ENCODE results near the gene DIAPH3.

DNA sequence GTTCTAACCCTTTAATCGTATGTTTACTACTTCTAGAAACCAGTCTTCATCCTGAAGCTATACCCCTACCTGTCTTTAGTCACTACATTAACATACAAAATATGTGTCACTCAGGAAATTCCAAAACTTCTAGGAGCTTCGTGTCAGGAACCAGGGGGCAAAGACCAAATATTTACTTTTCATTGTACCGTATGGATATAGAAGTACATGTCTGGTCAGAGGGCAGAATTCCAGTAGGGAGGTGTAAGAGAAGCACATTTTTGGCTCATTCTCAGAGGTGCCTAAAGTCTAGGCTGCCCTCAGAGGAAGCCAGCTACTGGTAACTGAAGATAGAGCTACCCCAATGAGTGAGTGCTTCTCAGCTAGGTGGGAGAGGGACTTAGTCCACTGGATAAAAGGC is 320.7 kb downstream of the DIAPH3 start:
- TF ChIP-seq, protein P1, sequence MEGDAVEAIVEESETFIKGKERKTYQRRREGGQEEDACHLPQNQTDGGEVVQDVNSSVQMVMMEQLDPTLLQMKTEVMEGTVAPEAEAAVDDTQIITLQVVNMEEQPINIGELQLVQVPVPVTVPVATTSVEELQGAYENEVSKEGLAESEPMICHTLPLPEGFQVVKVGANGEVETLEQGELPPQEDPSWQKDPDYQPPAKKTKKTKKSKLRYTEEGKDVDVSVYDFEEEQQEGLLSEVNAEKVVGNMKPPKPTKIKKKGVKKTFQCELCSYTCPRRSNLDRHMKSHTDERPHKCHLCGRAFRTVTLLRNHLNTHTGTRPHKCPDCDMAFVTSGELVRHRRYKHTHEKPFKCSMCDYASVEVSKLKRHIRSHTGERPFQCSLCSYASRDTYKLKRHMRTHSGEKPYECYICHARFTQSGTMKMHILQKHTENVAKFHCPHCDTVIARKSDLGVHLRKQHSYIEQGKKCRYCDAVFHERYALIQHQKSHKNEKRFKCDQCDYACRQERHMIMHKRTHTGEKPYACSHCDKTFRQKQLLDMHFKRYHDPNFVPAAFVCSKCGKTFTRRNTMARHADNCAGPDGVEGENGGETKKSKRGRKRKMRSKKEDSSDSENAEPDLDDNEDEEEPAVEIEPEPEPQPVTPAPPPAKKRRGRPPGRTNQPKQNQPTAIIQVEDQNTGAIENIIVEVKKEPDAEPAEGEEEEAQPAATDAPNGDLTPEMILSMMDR (IDR thresholded peaks at IDR 0.05 in 8 of 11, conservative IDR thresholded peaks at IDR 0.05 in 3 of 11): no peak
- no peak for TF ChIP-seq POLR2A (IDR thresholded peaks at IDR 0.05)
- no peak for TF ChIP-seq POLR2AphosphoS5 (IDR thresholded peaks at IDR 0.05)

Measured in spleen (tissue), 7 donors.